Loucy (cell line): ENCODE results near the gene SPTB.

Experiments used
- H2AFZ ChIP-seq: fragments of 200-600 bp; sonication (generic); 2 replicates; pipeline ENCODE4 v1.6.0; 2016; ENCODE audit warnings: antibody characterized with exemption, mild to moderate bottlenecking, low read length, moderate library complexity
- H3F3A ChIP-seq: fragments of 200-600 bp; 2 replicates; pipeline ENCODE4 v1.6.0; 2016; ENCODE audit warnings: antibody characterized with exemption, low read depth, mild to moderate bottlenecking
- H3K27me3 ChIP-seq: fragments of 200-600 bp; sonication (generic); 2 replicates; pipeline ENCODE4 v1.6.1; 2014; ENCODE audit warnings: low read length, mild to moderate bottlenecking; ENCODE audit not compliant: insufficient read depth, poor library complexity, severe bottlenecking
- H3K36me3 ChIP-seq: fragments of 200-600 bp; sonication (generic); 2 replicates; pipeline ENCODE4 v1.6.1; 2016; ENCODE audit warnings: low read length; ENCODE audit not compliant: insufficient read depth
- H3K4me1 ChIP-seq: fragments of 200-600 bp; sonication (generic); 2 replicates; pipeline ENCODE4 v1.5.1; 2014; ENCODE audit warnings: low read length, mild to moderate bottlenecking; ENCODE audit not compliant: insufficient read depth, poor library complexity, severe bottlenecking
- H3K4me2 ChIP-seq: fragments of 200-600 bp; sonication (generic); 2 replicates; pipeline ENCODE4 v1.6.0; 2014; ENCODE audit warnings: antibody characterized with exemption, low read length, low read depth, mild to moderate bottlenecking; ENCODE audit not compliant: poor library complexity, severe bottlenecking
- H3K4me3 ChIP-seq: fragments of 200-600 bp; sonication (generic); 2 replicates; pipeline ENCODE4 v1.5.1; 2014; ENCODE audit warnings: low read length, mild to moderate bottlenecking, mixed read lengths; ENCODE audit not compliant: poor library complexity, severe bottlenecking
- H3K79me2 ChIP-seq: fragments of 200-600 bp; sonication (generic); 2 replicates; pipeline ENCODE4 v1.6.1; 2014; ENCODE audit warnings: low read length; ENCODE audit not compliant: insufficient read depth
- H3K9ac ChIP-seq: fragments of 200-600 bp; sonication (generic); 2 replicates; pipeline ENCODE4 v1.6.0; 2014; ENCODE audit warnings: mild to moderate bottlenecking, low read depth, low read length, moderate library complexity; ENCODE audit not compliant: poor library complexity, severe bottlenecking
- H3K9me2 ChIP-seq: fragments of 200-600 bp; sonication (generic); replicated peaks from 2 replicates; pipeline ENCODE4 v1.6.1; 2016; ENCODE audit warnings: low read depth, low read length, mixed read lengths
- H3K9me3 ChIP-seq: fragments of 200-600 bp; sonication (generic); 2 replicates; pipeline ENCODE4 v1.6.1; 2014; ENCODE audit warnings: mild to moderate bottlenecking, antibody characterized with exemption, low read length, low read depth; ENCODE audit not compliant: insufficient read depth
- H4K20me1 ChIP-seq: fragments of 200-600 bp; sonication (generic); 2 replicates; pipeline ENCODE4 v1.6.0; 2014; ENCODE audit warnings: antibody characterized with exemption, low read length, mild to moderate bottlenecking; ENCODE audit not compliant: insufficient read depth, poor library complexity, severe bottlenecking
- CTCF ChIP-seq: fragments of 200-600 bp; sonication (generic); conservative IDR thresholded peaks from 2 replicates; pipeline ENCODE4 v1.5.1; 2014; ENCODE audit warnings: mild to moderate bottlenecking, antibody characterized with exemption, low read length
- EZH2phosphoT487 ChIP-seq: fragments of 200-600 bp; IDR thresholded peaks from 2 replicates; pipeline ENCODE4 v1.6.1; 2018; ENCODE audit warnings: antibody characterized with exemption, mild to moderate bottlenecking, moderate library complexity, borderline replicate concordance

SPTB gene

DNA sequence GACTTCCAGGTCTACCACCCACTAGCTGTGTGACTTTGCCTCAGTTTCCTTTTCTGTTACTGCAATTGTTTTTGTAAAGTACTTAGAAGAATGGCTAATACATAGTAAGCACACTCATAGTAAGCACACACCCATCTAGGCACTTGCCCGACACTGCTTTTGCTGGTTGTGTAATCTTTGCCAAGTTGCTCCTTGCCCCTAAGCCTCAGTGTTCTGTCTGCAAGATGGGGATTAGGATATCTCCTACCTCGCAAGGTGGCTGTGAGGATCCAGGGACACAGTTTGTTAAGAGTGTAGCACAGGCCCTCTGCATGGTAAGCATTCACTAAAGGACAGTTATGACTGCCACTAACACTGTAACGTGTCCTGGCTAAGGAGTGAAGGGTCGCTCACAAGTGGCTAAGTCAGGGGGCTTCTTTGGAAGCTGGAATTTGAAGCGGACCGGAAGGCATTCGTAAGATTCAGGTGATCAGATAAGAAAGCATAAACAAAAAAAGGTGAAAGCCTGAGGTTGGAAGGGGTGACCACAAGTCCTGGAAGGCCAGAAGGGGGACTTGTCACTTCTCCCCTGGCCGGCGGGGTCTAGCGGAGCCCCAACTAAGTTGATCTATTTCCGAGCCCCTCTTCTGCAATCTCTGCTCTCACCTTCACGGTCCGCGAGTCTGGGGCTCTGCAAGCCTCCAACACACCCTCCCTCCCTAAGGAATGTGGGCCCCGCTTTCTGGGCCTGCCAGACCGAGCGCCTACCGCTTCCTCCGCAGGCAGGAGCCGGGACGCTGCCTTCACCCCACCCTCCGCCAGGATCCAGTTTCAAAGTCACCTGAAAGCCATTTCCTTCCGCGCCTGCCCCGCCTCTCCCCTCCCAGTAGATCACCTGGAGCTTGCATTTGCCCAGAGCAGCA is 177.0 kb downstream of the SPTB start:
- Histone ChIP-seq H3K79me2 (peaks cover 34% of the 10 kb centered on the region), H3K4me1 (peaks cover 56% of the 10 kb centered on the region), H3K36me3 (no peaks in the 10 kb centered on the region), H3F3A (no peaks in the 10 kb centered on the region; the same call in 1 of the 2 replicates), H2AFZ (no peak overlapping the region), H3K9ac (no peak overlapping the region), H3K4me3 (no peak overlapping the region), H4K20me1 (no peaks in the 10 kb centered on the region), H3K27me3 (no peaks in the 10 kb centered on the region), H3K9me2 (no peaks in the 10 kb centered on the region), H3K9me3 (no peaks in the 10 kb centered on the region), H3K4me2 (no peak overlapping the region)
- no peak for TF ChIP-seq EZH2phosphoT487
- no peak for TF ChIP-seq CTCF

DNA sequence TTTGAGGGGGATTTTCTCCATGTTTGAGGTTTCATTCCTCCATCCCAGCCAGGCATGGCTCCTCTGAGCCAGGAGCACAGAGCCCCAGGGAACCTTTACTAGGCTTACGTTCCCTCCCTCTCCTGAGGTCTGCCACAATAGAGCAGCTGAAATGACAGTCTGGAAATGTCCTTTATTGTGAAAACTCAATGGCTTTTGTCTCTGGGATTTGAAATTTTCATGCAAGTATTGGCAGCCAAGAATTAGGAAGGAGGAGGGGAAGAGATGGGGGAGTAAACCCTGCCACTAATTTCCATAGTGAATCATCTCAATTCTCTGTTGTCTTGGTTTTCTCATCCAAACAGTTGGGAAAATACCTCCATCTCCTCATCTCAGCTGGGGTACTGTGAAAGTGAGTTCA is 178.0 kb downstream of the SPTB start:
- H3K9ac ChIP-seq = no peak overlapping the region
- H3K4me3 ChIP-seq = no peak overlapping the region
- H3F3A ChIP-seq = no peaks in the 10 kb centered on the region; the same call in 1 of the 2 replicates
- no peaks in the 10 kb centered on the region for H3K27me3 ChIP-seq
- TF ChIP-seq EZH2phosphoT487 (no peak), CTCF (no peak)
- no peaks in the 10 kb centered on the region for H3K9me3 ChIP-seq
- no peak overlapping the region for H3K4me2 ChIP-seq
- no peaks in the 10 kb centered on the region for H4K20me1 ChIP-seq
- peaks cover 55% of the 10 kb centered on the region for H3K4me1 ChIP-seq
- no peak overlapping the region for H2AFZ ChIP-seq
- peaks cover 33% of the 10 kb centered on the region for H3K79me2 ChIP-seq
- no peaks in the 10 kb centered on the region for H3K9me2 ChIP-seq
- no peaks in the 10 kb centered on the region for H3K36me3 ChIP-seq

- H3K36me3 ChIP-seq = no peaks in the 10 kb centered on the region
- peaks cover 25% of the 10 kb centered on the region for H3K79me2 ChIP-seq
- H3K4me2 ChIP-seq = no peak overlapping the region
- no peaks in the 10 kb centered on the region; the same call in 1 of the 2 replicates for H3F3A ChIP-seq
- no peaks in the 10 kb centered on the region for H3K9me2 ChIP-seq
- H4K20me1 ChIP-seq = no peaks in the 10 kb centered on the region
- no peak overlapping the region for H3K4me3 ChIP-seq
- H3K4me1 ChIP-seq = peaks cover 53% of the 10 kb centered on the region
- TF ChIP-seq CTCF (no peak), EZH2phosphoT487 (no peak)
- H3K9ac ChIP-seq = no peak overlapping the region
- H3K27me3 ChIP-seq = no peaks in the 10 kb centered on the region
- H2AFZ ChIP-seq = no peak overlapping the region
- H3K9me3 ChIP-seq = no peaks in the 10 kb centered on the region
These were observed 178.8 kb downstream of the SPTB start for GRCh38 chr14:64700894-64701293.
